ENCODE results near the gene KCNQ1OT1.

The KCNQ1OT1 gene

DNA sequence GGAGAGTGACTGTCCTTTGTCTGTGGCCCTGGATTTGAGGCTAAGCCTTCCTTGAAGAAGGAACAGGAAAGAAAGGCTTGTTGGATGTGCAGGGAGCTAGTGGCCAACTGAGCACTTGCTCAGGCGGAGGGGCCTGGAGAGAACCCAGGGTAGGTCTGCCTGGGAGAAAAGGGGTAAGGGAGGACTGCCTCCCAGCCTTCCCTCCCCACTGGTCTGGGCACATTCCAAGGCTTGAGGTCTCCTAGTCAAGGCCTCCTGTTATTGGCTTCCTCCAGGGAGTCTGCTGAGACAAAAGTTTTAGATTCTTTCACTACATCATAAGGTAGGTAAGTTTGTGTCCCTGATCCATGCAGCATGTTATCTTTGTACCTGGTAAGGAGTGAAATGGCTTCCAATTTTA is 15.2 kb downstream of the KCNQ1OT1 start:
- no peak for FAIRE-seq
- TF ChIP-seq, protein P1, sequence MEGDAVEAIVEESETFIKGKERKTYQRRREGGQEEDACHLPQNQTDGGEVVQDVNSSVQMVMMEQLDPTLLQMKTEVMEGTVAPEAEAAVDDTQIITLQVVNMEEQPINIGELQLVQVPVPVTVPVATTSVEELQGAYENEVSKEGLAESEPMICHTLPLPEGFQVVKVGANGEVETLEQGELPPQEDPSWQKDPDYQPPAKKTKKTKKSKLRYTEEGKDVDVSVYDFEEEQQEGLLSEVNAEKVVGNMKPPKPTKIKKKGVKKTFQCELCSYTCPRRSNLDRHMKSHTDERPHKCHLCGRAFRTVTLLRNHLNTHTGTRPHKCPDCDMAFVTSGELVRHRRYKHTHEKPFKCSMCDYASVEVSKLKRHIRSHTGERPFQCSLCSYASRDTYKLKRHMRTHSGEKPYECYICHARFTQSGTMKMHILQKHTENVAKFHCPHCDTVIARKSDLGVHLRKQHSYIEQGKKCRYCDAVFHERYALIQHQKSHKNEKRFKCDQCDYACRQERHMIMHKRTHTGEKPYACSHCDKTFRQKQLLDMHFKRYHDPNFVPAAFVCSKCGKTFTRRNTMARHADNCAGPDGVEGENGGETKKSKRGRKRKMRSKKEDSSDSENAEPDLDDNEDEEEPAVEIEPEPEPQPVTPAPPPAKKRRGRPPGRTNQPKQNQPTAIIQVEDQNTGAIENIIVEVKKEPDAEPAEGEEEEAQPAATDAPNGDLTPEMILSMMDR (IDR thresholded peaks at IDR 0.05; ENCODE audit: insufficient read depth, missing control alignments) = no peak
- no peak for DNase-seq (ENCODE audit: insufficient read length, low spot score)

DNA sequence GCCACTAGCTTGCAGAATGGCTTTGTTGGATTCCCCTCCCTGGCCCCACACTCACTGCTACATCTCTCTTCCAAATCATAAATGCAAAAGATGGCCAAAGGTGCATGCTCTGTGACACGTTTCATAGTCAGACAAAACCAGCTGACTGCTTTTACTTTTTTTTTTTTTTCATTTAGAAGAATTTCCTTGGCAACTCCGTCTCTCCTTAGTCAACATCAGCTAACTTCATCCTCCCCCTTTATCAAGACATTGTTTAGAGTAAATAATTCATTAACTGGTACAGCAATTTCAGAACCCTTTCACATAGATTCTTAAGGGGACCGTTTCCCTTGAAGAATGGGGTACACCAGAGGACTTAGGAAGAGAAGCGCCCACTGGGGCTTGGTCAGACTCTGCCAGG is 16.0 kb downstream of the KCNQ1OT1 start:
- no peak for FAIRE-seq
- no peak for DNase-seq (ENCODE audit: insufficient read length, low spot score)
- TF ChIP-seq, protein P1 (IDR thresholded peaks at IDR 0.05; ENCODE audit: insufficient read depth, missing control alignments) = no peak

DNA sequence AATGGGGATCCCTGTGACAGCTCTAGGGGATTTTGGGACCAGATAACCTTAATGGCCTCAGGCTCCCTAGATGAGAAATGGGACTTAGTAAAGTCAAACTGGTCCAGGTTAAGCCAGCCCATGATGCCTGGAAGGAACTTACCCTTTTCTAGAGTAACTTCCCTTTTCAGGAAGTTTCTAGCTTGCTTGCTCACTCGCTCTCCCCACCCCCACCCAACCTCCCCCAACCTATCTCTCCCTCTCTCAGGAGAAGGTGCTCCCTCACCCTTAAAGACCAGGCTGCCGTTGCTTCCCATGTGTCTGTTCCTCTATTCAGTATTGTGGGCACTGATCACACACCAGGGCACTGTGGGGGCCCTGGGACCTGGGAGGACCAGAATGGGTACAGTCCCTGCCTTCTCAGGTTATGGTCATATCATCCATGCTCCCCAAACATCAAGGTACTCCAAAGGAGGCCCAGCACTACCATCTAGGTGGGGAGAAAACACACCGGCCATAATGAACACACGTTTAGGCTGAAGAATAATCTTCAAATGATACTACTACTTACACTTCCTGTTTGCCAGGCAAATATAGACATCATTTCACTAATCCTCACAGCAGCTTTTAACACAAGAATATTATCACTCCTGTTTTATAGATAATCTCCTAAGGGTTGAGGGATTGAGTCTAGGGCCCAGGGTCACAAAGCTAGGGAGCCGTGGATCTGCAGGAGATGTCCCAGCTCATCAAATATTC is 18.2 kb downstream of the KCNQ1OT1 start:
- TF ChIP-seq, protein P1 (IDR thresholded peaks at IDR 0.05; ENCODE audit: insufficient read depth, missing control alignments) = no peak
- no peak for FAIRE-seq
- no peak for DNase-seq (ENCODE audit: insufficient read length, low spot score)

DNA sequence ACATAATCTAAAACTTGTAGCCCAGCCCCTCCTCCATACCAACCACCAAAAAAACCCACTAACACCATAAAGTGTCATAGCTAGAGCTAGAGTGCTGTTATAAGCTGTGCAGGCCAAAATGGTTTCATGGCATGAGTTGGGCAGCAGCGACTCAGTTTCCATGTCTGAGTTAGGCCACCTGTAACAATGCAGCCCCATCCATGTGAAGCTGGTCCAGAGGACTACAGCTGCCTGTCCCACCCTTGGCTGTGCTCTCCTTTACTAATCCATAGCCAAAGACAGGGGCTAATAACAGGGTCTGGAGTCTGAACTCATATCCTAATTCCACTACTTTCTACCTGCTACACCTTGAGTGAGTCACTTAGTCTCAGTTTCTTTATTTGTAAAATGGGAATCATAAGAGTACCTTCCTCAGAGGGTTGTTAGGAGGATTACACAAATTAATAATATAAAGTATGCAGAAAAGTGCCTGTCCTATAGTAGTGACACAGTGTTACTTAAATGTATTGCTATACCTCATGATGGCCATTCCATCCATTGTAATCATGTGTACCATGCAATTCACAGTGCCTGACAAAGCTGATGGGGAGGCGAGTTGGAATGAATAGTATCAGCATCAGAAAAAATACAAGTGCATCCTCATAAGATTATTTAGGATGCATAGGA is 20.6 kb downstream of the KCNQ1OT1 start:
- no peak for FAIRE-seq
- DNase-seq (ENCODE audit: insufficient read length, low spot score) = no peak
- TF ChIP-seq, protein P1 (IDR thresholded peaks at IDR 0.05; ENCODE audit: insufficient read depth, missing control alignments) = no peak

DNA sequence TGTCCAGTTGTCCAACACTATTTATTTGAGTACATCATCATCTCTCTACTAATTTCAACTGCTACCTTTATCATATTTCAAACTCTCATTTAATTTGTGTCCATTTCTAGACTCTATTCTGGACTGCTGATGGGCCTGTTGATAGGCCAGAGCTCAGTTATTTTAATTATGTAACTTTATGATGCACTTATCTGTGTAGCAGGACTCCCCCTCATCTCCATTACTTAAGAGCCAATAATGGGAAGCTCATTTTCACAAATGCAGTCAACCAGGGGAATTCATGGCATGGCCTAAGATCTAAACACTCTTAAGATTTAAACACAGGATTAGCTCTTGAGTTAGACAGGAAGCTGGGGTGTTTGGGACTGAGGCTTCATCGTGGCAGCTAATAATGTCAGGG is 21.4 kb downstream of the KCNQ1OT1 start:
- DNase-seq (ENCODE audit: insufficient read length, low spot score) (no peak), FAIRE-seq (no peak)
- TF ChIP-seq, protein P1 (IDR thresholded peaks at IDR 0.05; ENCODE audit: insufficient read depth, missing control alignments) = no peak

DNA sequence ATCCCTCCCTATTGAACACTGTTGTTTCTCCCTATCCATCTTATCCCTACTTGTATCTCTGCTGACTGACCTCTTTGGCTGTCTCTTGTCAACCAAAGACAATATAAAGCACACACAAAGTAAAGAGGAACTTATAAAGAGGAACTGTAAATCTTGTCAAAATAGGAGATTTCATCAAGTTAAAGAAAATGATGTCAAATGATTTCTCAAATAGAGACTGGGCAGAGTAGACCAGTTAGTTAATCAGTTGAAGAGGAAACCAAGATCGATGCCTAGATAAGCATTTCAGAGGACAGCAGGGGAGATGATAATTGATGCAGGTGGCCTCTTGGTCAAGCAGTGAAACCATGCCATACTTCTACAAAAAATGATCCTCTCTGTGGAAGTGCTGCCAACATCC is 22.7 kb downstream of the KCNQ1OT1 start:
- DNase-seq (ENCODE audit: insufficient read length, low spot score) (no peak), FAIRE-seq (no peak)
- TF ChIP-seq, protein P1 (IDR thresholded peaks at IDR 0.05; ENCODE audit: insufficient read depth, missing control alignments) = no peak

DNA sequence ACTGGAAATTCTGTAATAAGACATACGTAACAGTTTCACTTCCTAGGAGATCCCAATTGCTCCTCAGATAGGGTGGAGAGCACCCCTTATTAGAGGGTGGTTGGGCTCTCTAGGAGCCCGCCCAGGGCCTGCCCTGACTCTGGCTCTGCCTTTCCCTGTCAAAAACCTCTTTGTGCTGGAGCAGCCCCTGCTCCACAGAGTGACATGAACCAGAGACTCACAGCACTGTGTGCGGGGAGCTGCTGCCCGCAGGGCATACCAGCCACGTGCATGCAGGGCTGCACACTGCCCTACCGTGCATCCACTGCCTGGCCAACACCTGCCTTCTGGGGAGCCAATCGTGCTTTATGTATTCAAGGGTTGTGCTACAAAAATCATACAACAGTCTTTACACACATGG is 24.3 kb downstream of the KCNQ1OT1 start:
- TF ChIP-seq, protein P1 (IDR thresholded peaks at IDR 0.05; ENCODE audit: insufficient read depth, missing control alignments) = no peak
- no peak for DNase-seq (ENCODE audit: insufficient read length, low spot score)
- no peak for FAIRE-seq
